OCI-LY1 (cell line): Measurements from ENCODE around the gene SHROOM3.

ENCODE experiments used
- H2AFZ ChIP-seq: fragments of 200-600 bp; sonication (generic), shearing (Covaris generic); 2 replicates; pipeline ENCODE4 v1.6.0; 2014; ENCODE audit warnings: antibody characterized with exemption, mild to moderate bottlenecking, low read length
- H3F3A ChIP-seq: fragments of 200-600 bp; sonication (generic), shearing (Covaris generic); 2 replicates; pipeline ENCODE4 v1.6.0; 2014; ENCODE audit warnings: mild to moderate bottlenecking, antibody characterized with exemption, low read length, moderate library complexity; ENCODE audit not compliant: insufficient read depth
- H3K27ac ChIP-seq: fragments of 200-600 bp; sonication (generic); 2 replicates; pipeline ENCODE4 v1.5.1; 2014; ENCODE audit warnings: low read length, mixed run types, mild to moderate bottlenecking, low read depth; ENCODE audit not compliant: poor library complexity, severe bottlenecking
- H3K27me3 ChIP-seq: fragments of 200-600 bp; sonication (generic); 2 replicates; pipeline ENCODE4 v1.6.0; 2014; ENCODE audit warnings: antibody characterized with exemption, mild to moderate bottlenecking, low read length, moderate library complexity; ENCODE audit not compliant: insufficient read depth
- H3K36me3 ChIP-seq: fragments of 200-600 bp; sonication (generic); 2 replicates; pipeline ENCODE4 v1.6.1; 2014; ENCODE audit warnings: mild to moderate bottlenecking, antibody characterized with exemption, low read length, moderate library complexity, mixed read lengths; ENCODE audit not compliant: insufficient read depth
- H3K4me1 ChIP-seq: fragments of 200-600 bp; sonication (generic); 2 replicates; pipeline ENCODE4 v1.5.1; 2014; ENCODE audit warnings: mild to moderate bottlenecking, low read length, moderate library complexity; ENCODE audit not compliant: insufficient read depth, severe bottlenecking
- H3K4me2 ChIP-seq: fragments of 200-600 bp; sonication (generic), shearing (Covaris generic); 2 replicates; pipeline ENCODE4 v1.6.1; 2014; ENCODE audit warnings: low read length
- H3K4me3 ChIP-seq: fragments of 200-600 bp; sonication (generic); 2 replicates; pipeline ENCODE4 v1.5.1; 2014; ENCODE audit warnings: low read length, low read depth, mild to moderate bottlenecking, mixed read lengths; ENCODE audit not compliant: poor library complexity, severe bottlenecking
- H3K79me2 ChIP-seq: fragments of 200-600 bp; shearing (Covaris generic); 2 replicates; pipeline ENCODE4 v1.6.1; 2016; ENCODE audit warnings: mixed run types, low read length, mixed read lengths; ENCODE audit not compliant: insufficient read depth
- H3K9ac ChIP-seq: fragments of 200-600 bp; sonication (generic), shearing (Covaris generic); 2 replicates; pipeline ENCODE4 v1.6.1; 2014; ENCODE audit warnings: mild to moderate bottlenecking, low read length, mixed read lengths
- H3K9me2 ChIP-seq: fragments of 200-600 bp; sonication (generic), shearing (Covaris generic); 2 replicates; pipeline ENCODE4 v1.6.1; 2014; ENCODE audit warnings: low read depth, mild to moderate bottlenecking, low read length, mixed read lengths
- H3K9me3 ChIP-seq: fragments of 200-600 bp; shearing (Covaris generic); 2 replicates; pipeline ENCODE4 v1.6.1; 2014; ENCODE audit warnings: low read length, mixed read lengths
- H4K20me1 ChIP-seq: fragments of 200-600 bp; sonication (generic), shearing (Covaris generic); 2 replicates; pipeline ENCODE4 v1.6.0; 2016; ENCODE audit warnings: mild to moderate bottlenecking, low read length; ENCODE audit not compliant: insufficient read depth
- CTCF ChIP-seq: fragments of 200-600 bp; sonication (generic), shearing (Covaris generic); IDR thresholded peaks from 2 replicates; pipeline ENCODE4 v1.5.1; 2017; ENCODE audit warnings: mild to moderate bottlenecking, antibody characterized with exemption, low read length, moderate library complexity, mixed read lengths
- EZH2 ChIP-seq: fragments of 200-600 bp; sonication (generic), shearing (Covaris generic); IDR thresholded peaks from 2 replicates; pipeline ENCODE4 v1.8.0; 2017; ENCODE audit warnings: borderline replicate concordance, mixed run types, mild to moderate bottlenecking, antibody characterized with exemption, low read length, moderate library complexity, mixed read lengths

SHROOM3 gene

GRCh38 chr4:76749355-76749754 is 314.3 kb downstream of the SHROOM3 start:
- Histone ChIP-seq H3K4me2 (no peak overlapping the region), H4K20me1 (no peaks in the 10 kb centered on the region), H3K79me2 (no peaks in the 10 kb centered on the region), H3K36me3 (no peaks in the 10 kb centered on the region), H2AFZ (no peak overlapping the region), H3K4me1 (no peaks in the 10 kb centered on the region), H3K27me3 (peaks cover 3% of the 10 kb centered on the region; the same call in 1 of the 2 replicates), H3K4me3 (no peak overlapping the region), H3K9ac (no peak overlapping the region), H3K27ac (no peak overlapping the region), H3F3A (no peaks in the 10 kb centered on the region), H3K9me2 (no peaks in the 10 kb centered on the region), H3K9me3 (no peaks in the 10 kb centered on the region)
- no peak for TF ChIP-seq CTCF
- no peak for TF ChIP-seq EZH2

- Histone ChIP-seq H3K4me3 (no peak overlapping the region), H2AFZ (no peak overlapping the region), H3K9ac (no peak overlapping the region), H3K36me3 (no peaks in the 10 kb centered on the region), H3K27me3 (peaks cover 3% of the 10 kb centered on the region; the same call in 1 of the 2 replicates), H3K4me2 (no peak overlapping the region), H3K27ac (no peak overlapping the region), H3F3A (no peaks in the 10 kb centered on the region), H3K9me2 (no peaks in the 10 kb centered on the region), H3K4me1 (no peaks in the 10 kb centered on the region), H3K9me3 (no peaks in the 10 kb centered on the region), H3K79me2 (no peaks in the 10 kb centered on the region), H4K20me1 (no peaks in the 10 kb centered on the region)
- no peak for TF ChIP-seq CTCF
- no peak for TF ChIP-seq EZH2
Measured at GRCh38 chr4:76750716-76751115, 315.7 kb downstream of the SHROOM3 start.

DNA sequence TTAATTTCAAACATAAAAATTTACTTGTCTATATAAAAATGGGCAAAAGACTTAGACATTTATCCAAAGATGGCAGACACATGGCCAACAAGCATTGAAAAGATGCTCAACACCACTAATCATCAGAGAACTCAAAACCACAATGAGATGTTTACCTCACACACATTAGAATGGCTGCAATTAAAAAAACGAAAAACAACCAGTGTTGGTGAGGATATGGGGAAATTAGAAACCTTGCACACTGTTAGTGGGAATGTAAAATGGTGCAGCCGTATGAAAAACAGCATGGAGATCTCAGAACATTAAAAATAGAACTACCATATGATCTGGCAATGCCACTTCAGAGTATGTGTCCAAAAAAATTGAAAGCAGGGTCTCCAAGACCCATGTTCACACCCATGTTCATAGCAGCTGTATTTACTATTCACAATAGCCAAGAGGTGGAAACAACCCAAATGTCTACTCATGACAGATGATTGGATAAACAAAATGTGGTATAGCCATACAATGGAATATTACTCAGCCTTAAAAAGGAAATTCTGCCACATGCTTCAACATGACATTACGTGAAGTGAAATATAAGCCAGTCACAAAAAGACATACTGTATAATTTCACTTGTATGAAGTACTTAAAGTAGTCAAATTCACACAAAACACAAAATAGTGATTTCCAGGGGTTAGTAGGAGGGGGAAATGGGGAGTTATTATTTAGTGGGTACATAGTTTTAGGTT is 316.7 kb downstream of the SHROOM3 start:
- H3K27ac ChIP-seq = no peak overlapping the region
- no peak overlapping the region for H3K4me3 ChIP-seq
- H3K36me3 ChIP-seq = no peaks in the 10 kb centered on the region
- no peaks in the 10 kb centered on the region for H3K9me3 ChIP-seq
- no peaks in the 10 kb centered on the region for H3K9me2 ChIP-seq
- H3K4me2 ChIP-seq = no peak overlapping the region
- no peaks in the 10 kb centered on the region for H3F3A ChIP-seq
- H3K27me3 ChIP-seq = peaks cover 3% of the 10 kb centered on the region; the same call in 1 of the 2 replicates
- H2AFZ ChIP-seq = no peak overlapping the region
- H3K4me1 ChIP-seq = no peaks in the 10 kb centered on the region
- H3K79me2 ChIP-seq = no peaks in the 10 kb centered on the region
- TF ChIP-seq CTCF (no peak), EZH2 (no peak)
- H3K9ac ChIP-seq = no peak overlapping the region
- no peaks in the 10 kb centered on the region for H4K20me1 ChIP-seq
